Neural progenitor cell (in vitro differentiated cells): ENCODE measurements around the gene KIF2A. TPM values are rescaled to one million over a fixed set of nuclear protein-coding genes. Genes with fewer than 3 reads are reported as not detected.

Experiments used
- DNase-seq: peaks from one replicate; pipeline ENCODE4 v3.0.0-alpha.2; 2016; ENCODE audit warnings: low spot score
- H2AFZ ChIP-seq: fragments of 200-600 bp; sonication (generic); replicated peaks from 2 replicates; pipeline ENCODE4 v1.6.1; 2016; ENCODE audit warnings: antibody characterized with exemption
- H3F3A ChIP-seq: fragments of 200-600 bp; sonication (generic); 2 replicates; pipeline ENCODE4 v1.6.1; 2016; ENCODE audit warnings: antibody characterized with exemption, low read depth
- H3K27ac ChIP-seq: fragments of 200-600 bp; sonication (generic); 2 replicates; pipeline ENCODE4 v1.5.1; 2016; ENCODE audit warnings: mild to moderate bottlenecking
- H3K27me3 ChIP-seq: fragments of 200-600 bp; sonication (generic); 2 replicates; pipeline ENCODE4 v1.6.1; 2016; ENCODE audit warnings: mild to moderate bottlenecking, moderate library complexity
- H3K36me3 ChIP-seq: fragments of 200-600 bp; sonication (generic); 2 replicates; pipeline ENCODE4 v1.5.1; 2016
- H3K4me1 ChIP-seq: fragments of 200-600 bp; sonication (generic); 2 replicates; pipeline ENCODE4 v1.6.1; 2016; ENCODE audit warnings: mixed run types
- H3K4me2 ChIP-seq: fragments of 200-600 bp; sonication (generic); 2 replicates; pipeline ENCODE4 v1.6.1; 2016
- H3K4me3 ChIP-seq: fragments of 200-600 bp; sonication (generic); 2 replicates; pipeline ENCODE4 v1.5.1; 2016
- H3K79me2 ChIP-seq: fragments of 200-600 bp; sonication (generic); 2 replicates; pipeline ENCODE4 v1.6.1; 2016; ENCODE audit warnings: low read depth
- H3K9ac ChIP-seq: fragments of 200-600 bp; sonication (generic); 2 replicates; pipeline ENCODE4 v1.6.1; 2016
- H3K9me3 ChIP-seq: fragments of 200-600 bp; sonication (generic); 2 replicates; pipeline ENCODE4 v1.5.1; 2016; ENCODE audit warnings: low read depth
- H4K20me1 ChIP-seq: fragments of 200-600 bp; sonication (generic); 2 replicates; pipeline ENCODE4 v1.6.1; 2016; ENCODE audit warnings: low read depth
- H3K27ac Mint-ChIP-seq: 3 replicates; pipeline ENCODE4 v1.8.0; 2021; ENCODE audit warnings: mixed read lengths
- H3K27me3 Mint-ChIP-seq: 2 replicates; pipeline ENCODE4 v1.8.0; 2022; ENCODE audit warnings: low read depth, mild to moderate bottlenecking, inconsistent platforms, moderate library complexity, mixed read lengths; ENCODE audit not compliant: insufficient read depth
- H3K36me3 Mint-ChIP-seq: 3 replicates; pipeline ENCODE4 v1.8.0; 2021; ENCODE audit warnings: mixed read lengths
- H3K4me1 Mint-ChIP-seq: 3 replicates; pipeline ENCODE4 v1.8.0; 2021; ENCODE audit warnings: mixed read lengths
- H3K4me3 Mint-ChIP-seq: 3 replicates; pipeline ENCODE4 v1.8.0; 2021; ENCODE audit warnings: mild to moderate bottlenecking, moderate library complexity, mixed read lengths
- H3K9me3 Mint-ChIP-seq: 3 replicates; pipeline ENCODE4 v1.8.0; 2020; ENCODE audit warnings: mixed read lengths
- EZH2 ChIP-seq: fragments of 200-600 bp; sonication (generic); IDR thresholded peaks from 2 replicates; pipeline ENCODE4 v1.6.1; 2017; ENCODE audit warnings: antibody characterized with exemption, mild to moderate bottlenecking, moderate library complexity
- EZH2phosphoT487 ChIP-seq: fragments of 200-600 bp; sonication (generic); IDR thresholded peaks from 2 replicates; pipeline ENCODE4 v1.6.1; 2017; ENCODE audit warnings: antibody characterized with exemption
- total RNA-seq: library from RNA; depleted of rRNA; stranded (reverse); fragments of >200 nt; gene quantifications from 2 replicates; pipeline ENCODE4 v1.2.3, GENCODE V29; 2015; ENCODE audit warnings: low replicate concordance
- TF ChIP-seq, protein P1 (sequence below): fragments of 200-600 bp; sonication (generic); IDR thresholded peaks from 2 replicates; pipeline ENCODE4 v1.5.1; 2017; ENCODE audit warnings: antibody characterized with exemption, mild to moderate bottlenecking

Gene KIF2A
- total RNA-seq, 1 donor from 2014 or later = 114 TPM

GRCh38 chr5:62275581-62275980 lies 30.4 kb upstream of the KIF2A start:
- H3K4me3 ChIP-seq = no peak overlapping the region
- DNase-seq = no peak
- no peaks in the 10 kb centered on the region for H3K36me3 ChIP-seq
- no peak overlapping the region for H3K27ac Mint-ChIP-seq
- H3K4me1 Mint-ChIP-seq = no peaks in the 10 kb centered on the region
- no peaks in the 10 kb centered on the region for H3K27me3 ChIP-seq
- H2AFZ ChIP-seq = no peak overlapping the region
- no peak overlapping the region for H3K9ac ChIP-seq
- H3K27me3 Mint-ChIP-seq = peaks cover 2% of the 10 kb centered on the region
- no peaks in the 10 kb centered on the region for H3K4me1 ChIP-seq
- H3K9me3 ChIP-seq = no peaks in the 10 kb centered on the region
- TF ChIP-seq EZH2phosphoT487 (no peak), EZH2 (no peak)
- TF ChIP-seq, protein P1, sequence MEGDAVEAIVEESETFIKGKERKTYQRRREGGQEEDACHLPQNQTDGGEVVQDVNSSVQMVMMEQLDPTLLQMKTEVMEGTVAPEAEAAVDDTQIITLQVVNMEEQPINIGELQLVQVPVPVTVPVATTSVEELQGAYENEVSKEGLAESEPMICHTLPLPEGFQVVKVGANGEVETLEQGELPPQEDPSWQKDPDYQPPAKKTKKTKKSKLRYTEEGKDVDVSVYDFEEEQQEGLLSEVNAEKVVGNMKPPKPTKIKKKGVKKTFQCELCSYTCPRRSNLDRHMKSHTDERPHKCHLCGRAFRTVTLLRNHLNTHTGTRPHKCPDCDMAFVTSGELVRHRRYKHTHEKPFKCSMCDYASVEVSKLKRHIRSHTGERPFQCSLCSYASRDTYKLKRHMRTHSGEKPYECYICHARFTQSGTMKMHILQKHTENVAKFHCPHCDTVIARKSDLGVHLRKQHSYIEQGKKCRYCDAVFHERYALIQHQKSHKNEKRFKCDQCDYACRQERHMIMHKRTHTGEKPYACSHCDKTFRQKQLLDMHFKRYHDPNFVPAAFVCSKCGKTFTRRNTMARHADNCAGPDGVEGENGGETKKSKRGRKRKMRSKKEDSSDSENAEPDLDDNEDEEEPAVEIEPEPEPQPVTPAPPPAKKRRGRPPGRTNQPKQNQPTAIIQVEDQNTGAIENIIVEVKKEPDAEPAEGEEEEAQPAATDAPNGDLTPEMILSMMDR = no peak
- no peak overlapping the region for H3K4me3 Mint-ChIP-seq
- no peaks in the 10 kb centered on the region for H4K20me1 ChIP-seq
- H3K36me3 Mint-ChIP-seq = no peaks in the 10 kb centered on the region
- H3K4me2 ChIP-seq = no peak overlapping the region
- H3K9me3 Mint-ChIP-seq = no peaks in the 10 kb centered on the region
- H3K79me2 ChIP-seq = no peaks in the 10 kb centered on the region
- no peaks in the 10 kb centered on the region for H3F3A ChIP-seq
- no peak overlapping the region for H3K27ac ChIP-seq

DNA sequence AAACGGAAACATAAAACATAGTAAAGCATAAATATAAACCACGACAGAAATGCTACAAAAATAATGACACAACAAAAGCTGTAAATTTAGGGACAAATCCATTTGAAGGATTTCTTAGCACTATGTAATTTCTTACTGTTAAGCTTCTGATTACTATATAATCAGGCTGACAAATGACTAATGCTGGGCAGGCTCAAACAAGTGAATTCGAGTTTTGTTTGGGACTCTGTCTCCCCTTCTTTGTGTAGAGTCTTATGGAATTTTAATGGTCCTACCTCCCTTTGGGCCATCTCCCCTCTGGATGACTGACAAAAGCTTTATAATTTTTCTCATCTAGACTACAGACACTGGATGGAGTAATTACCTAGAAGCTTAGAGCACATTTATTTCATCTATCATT lies 24.6 kb upstream of the KIF2A start:
- H3K27me3 Mint-ChIP-seq = peaks cover 2% of the 10 kb centered on the region
- no peaks in the 10 kb centered on the region for H3K9me3 Mint-ChIP-seq
- H3K4me1 Mint-ChIP-seq = no peaks in the 10 kb centered on the region

DNA sequence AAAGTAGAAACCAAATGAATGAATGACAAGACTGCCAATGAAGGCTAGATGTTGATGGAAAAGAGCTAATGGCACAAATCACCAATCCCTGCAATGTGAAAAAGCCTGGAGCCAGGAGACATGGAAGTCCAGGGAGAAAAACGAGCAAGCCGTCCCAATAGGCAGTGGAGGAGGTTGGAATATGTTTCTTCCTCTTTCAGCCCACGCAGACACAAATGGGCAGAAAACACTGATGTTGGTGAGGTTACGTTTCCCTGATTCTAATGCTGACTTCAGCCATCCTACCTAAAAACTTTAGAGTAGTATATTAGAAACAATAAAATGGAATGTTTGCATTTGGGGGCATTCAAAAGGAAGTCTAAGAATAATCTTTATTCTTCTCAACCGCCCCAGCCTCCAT lies 23.9 kb upstream of the KIF2A start:
- DNase-seq = no peak
- Histone ChIP-seq H3K36me3 (no peaks in the 10 kb centered on the region), H4K20me1 (no peaks in the 10 kb centered on the region), H3K4me2 (no peak overlapping the region), H3K4me1 (no peaks in the 10 kb centered on the region), H3K27me3 (no peaks in the 10 kb centered on the region), H3F3A (no peaks in the 10 kb centered on the region), H2AFZ (no peak overlapping the region), H3K9ac (no peak overlapping the region), H3K79me2 (no peaks in the 10 kb centered on the region), H3K27ac (no peak overlapping the region), H3K9me3 (no peaks in the 10 kb centered on the region), H3K4me3 (no peak overlapping the region)
- TF ChIP-seq, protein P1 = no peak
- TF ChIP-seq EZH2phosphoT487 = no peak
- TF ChIP-seq EZH2 = no peak
- no peaks in the 10 kb centered on the region for H3K4me1 Mint-ChIP-seq
- H3K36me3 Mint-ChIP-seq = no peaks in the 10 kb centered on the region
- H3K27me3 Mint-ChIP-seq = peaks cover 2% of the 10 kb centered on the region
- H3K27ac Mint-ChIP-seq = no peak overlapping the region
- no peak overlapping the region for H3K4me3 Mint-ChIP-seq
- H3K9me3 Mint-ChIP-seq = no peaks in the 10 kb centered on the region

More for the DNA sequence above, 24.6 kb upstream of the KIF2A start:
- Histone ChIP-seq H3K4me1 (no peaks in the 10 kb centered on the region), H4K20me1 (no peaks in the 10 kb centered on the region), H2AFZ (no peak overlapping the region), H3K36me3 (no peaks in the 10 kb centered on the region), H3F3A (no peaks in the 10 kb centered on the region), H3K27ac (no peak overlapping the region), H3K9ac (no peak overlapping the region), H3K27me3 (no peaks in the 10 kb centered on the region), H3K79me2 (no peaks in the 10 kb centered on the region), H3K4me2 (no peak overlapping the region), H3K4me3 (no peak overlapping the region), H3K9me3 (no peaks in the 10 kb centered on the region)
- no peaks in the 10 kb centered on the region for H3K36me3 Mint-ChIP-seq
- H3K4me3 Mint-ChIP-seq = no peak overlapping the region
- H3K27ac Mint-ChIP-seq = no peak overlapping the region
- TF ChIP-seq EZH2phosphoT487 (no peak), EZH2 (no peak)
- TF ChIP-seq, protein P1 = no peak
- no peak for DNase-seq

DNA sequence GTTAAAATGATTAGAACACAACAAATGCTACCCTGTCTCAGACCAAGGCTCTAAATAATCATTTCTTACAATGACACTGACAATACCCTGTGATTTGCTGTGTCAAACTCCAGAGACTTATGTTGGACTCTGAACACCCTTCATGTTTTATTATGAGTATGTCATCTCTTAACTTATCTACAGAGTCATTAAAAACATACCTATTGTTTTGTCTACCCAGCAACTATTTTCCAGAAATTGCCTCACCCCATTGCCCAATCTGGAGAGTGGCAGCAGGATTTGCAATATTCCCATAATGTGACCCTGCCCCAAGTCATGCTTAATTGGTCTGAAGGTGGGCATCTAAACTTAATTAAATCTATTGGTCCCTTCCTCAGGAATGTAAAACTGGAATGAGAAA lies 23.0 kb upstream of the KIF2A start:
- TF ChIP-seq EZH2phosphoT487 (no peak), EZH2 (no peak)
- TF ChIP-seq, protein P1 = no peak
- no peaks in the 10 kb centered on the region for H3K79me2 ChIP-seq
- H3F3A ChIP-seq = no peaks in the 10 kb centered on the region
- H3K4me1 ChIP-seq = no peaks in the 10 kb centered on the region
- Mint-ChIP-seq H3K27ac (no peak overlapping the region), H3K9me3 (no peaks in the 10 kb centered on the region), H3K4me1 (no peaks in the 10 kb centered on the region), H3K4me3 (no peak overlapping the region), H3K27me3 (peaks cover 2% of the 10 kb centered on the region), H3K36me3 (no peaks in the 10 kb centered on the region)
- no peak overlapping the region for H3K4me2 ChIP-seq
- H4K20me1 ChIP-seq = no peaks in the 10 kb centered on the region
- H2AFZ ChIP-seq = no peak overlapping the region
- H3K27me3 ChIP-seq = no peaks in the 10 kb centered on the region
- DNase-seq = no peak
- H3K27ac ChIP-seq = no peak overlapping the region
- no peak overlapping the region for H3K9ac ChIP-seq
- H3K36me3 ChIP-seq = no peaks in the 10 kb centered on the region
- no peaks in the 10 kb centered on the region for H3K9me3 ChIP-seq
- no peak overlapping the region for H3K4me3 ChIP-seq
